Transverse colon (tissue), 3 donors: Measurements from ENCODE around the gene IGDCC3.

Experiments used
- CTCF ChIP-seq, 5 experiments: fragments of 200-600 bp in 3 of 5; fragments of 450-650 bp in 2 of 5; sonication (generic) in 3 of 5; IDR thresholded peaks; 1 replicate in 2 of 5; 2 replicates in 3 of 5; pipeline ENCODE4 v1.5.1; 2016 to 2017; ENCODE audit warnings: antibody characterized with exemption in 5 of 5, inconsistent platforms in 3 of 5, mild to moderate bottlenecking in 2 of 5, moderate library complexity in 1 of 5
- EP300 ChIP-seq: sonication (generic); formaldehyde crosslinking; IDR thresholded peaks from one replicate; pipeline ENCODE4 v1.6.1; 2017; ENCODE audit warnings: antibody characterized with exemption, low read depth

- TF ChIP-seq CTCF (IDR thresholded peaks at IDR 0.05) (no peak), EP300 (no peak)
Observed at GRCh38 chr15:65391732-65392131, 13.9 kb upstream of the IGDCC3 start.
